Rectal smooth muscle tissue (tissue), 1 donor: ENCODE measurements around the gene HBS1L.

Experiments
- H3K27ac ChIP-seq: one replicate; pipeline ENCODE4 v1.7.0; 2013; ENCODE audit warnings: low read depth, low read length, inconsistent platforms
- H3K27me3 ChIP-seq: one replicate; pipeline ENCODE4 v1.7.0; 2013; ENCODE audit warnings: low read length; ENCODE audit not compliant: control insufficient read depth, insufficient read depth
- H3K36me3 ChIP-seq: one replicate; pipeline ENCODE4 v1.7.0; 2013; ENCODE audit warnings: low read length; ENCODE audit not compliant: control insufficient read depth, insufficient read depth
- H3K4me1 ChIP-seq: one replicate; pipeline ENCODE4 v1.7.0; 2013; ENCODE audit warnings: low read length; ENCODE audit not compliant: control insufficient read depth, insufficient read depth
- H3K4me3 ChIP-seq: one replicate; pipeline ENCODE4 v1.7.0; 2013; ENCODE audit warnings: low read length
- H3K9ac ChIP-seq: one replicate; pipeline ENCODE4 v1.7.0; 2013; ENCODE audit warnings: low read length

The HBS1L gene

GRCh38 chr6:135022050-135022697 lies 32.4 kb downstream of the HBS1L start:
- Histone ChIP-seq H3K27me3 (no peaks in the 10 kb centered on the region), H3K4me1 (no peaks in the 10 kb centered on the region), H3K27ac (no peak overlapping the region), H3K36me3 (no peaks in the 10 kb centered on the region), H3K9ac (no peak overlapping the region), H3K4me3 (no peak overlapping the region)

GRCh38 chr6:135021310-135022049 lies 33.1 kb downstream of the HBS1L start:
- H3K4me3 ChIP-seq = no peak overlapping the region
- H3K27me3 ChIP-seq = no peaks in the 10 kb centered on the region
- no peak overlapping the region for H3K27ac ChIP-seq
- no peaks in the 10 kb centered on the region for H3K4me1 ChIP-seq
- no peak overlapping the region for H3K9ac ChIP-seq
- H3K36me3 ChIP-seq = no peaks in the 10 kb centered on the region

GRCh38 chr6:135018941-135019340 lies 35.7 kb downstream of the HBS1L start:
- H3K27me3 ChIP-seq = no peaks in the 10 kb centered on the region
- H3K9ac ChIP-seq = no peak overlapping the region
- no peak overlapping the region for H3K27ac ChIP-seq
- no peaks in the 10 kb centered on the region for H3K36me3 ChIP-seq
- H3K4me3 ChIP-seq = no peak overlapping the region
- H3K4me1 ChIP-seq = no peaks in the 10 kb centered on the region

GRCh38 chr6:135018052-135018451 lies 36.6 kb downstream of the HBS1L start:
- H3K4me3 ChIP-seq = no peak overlapping the region
- H3K27me3 ChIP-seq = no peaks in the 10 kb centered on the region
- no peak overlapping the region for H3K27ac ChIP-seq
- no peak overlapping the region for H3K9ac ChIP-seq
- no peaks in the 10 kb centered on the region for H3K4me1 ChIP-seq
- H3K36me3 ChIP-seq = no peaks in the 10 kb centered on the region

GRCh38 chr6:135014353-135014832 lies 40.2 kb downstream of the HBS1L start:
- Histone ChIP-seq H3K27me3 (no peaks in the 10 kb centered on the region), H3K4me1 (no peaks in the 10 kb centered on the region), H3K4me3 (no peak overlapping the region), H3K36me3 (no peaks in the 10 kb centered on the region), H3K27ac (no peak overlapping the region), H3K9ac (no peak overlapping the region)

- H3K9ac ChIP-seq = no peak overlapping the region
- no peaks in the 10 kb centered on the region for H3K36me3 ChIP-seq
- H3K27me3 ChIP-seq = no peaks in the 10 kb centered on the region
- H3K27ac ChIP-seq = no peak overlapping the region
- H3K4me1 ChIP-seq = no peaks in the 10 kb centered on the region
- no peak overlapping the region for H3K4me3 ChIP-seq
Observed at GRCh38 chr6:135013211-135013610, 41.4 kb downstream of the HBS1L start.

GRCh38 chr6:135012764-135013163 lies 41.9 kb downstream of the HBS1L start:
- Histone ChIP-seq H3K4me1 (no peaks in the 10 kb centered on the region), H3K36me3 (no peaks in the 10 kb centered on the region), H3K27me3 (no peaks in the 10 kb centered on the region), H3K4me3 (no peak overlapping the region), H3K9ac (no peak overlapping the region), H3K27ac (no peak overlapping the region)

GRCh38 chr6:135012349-135012748 lies 42.3 kb downstream of the HBS1L start:
- no peaks in the 10 kb centered on the region for H3K27me3 ChIP-seq
- H3K4me3 ChIP-seq = no peak overlapping the region
- H3K4me1 ChIP-seq = no peaks in the 10 kb centered on the region
- no peaks in the 10 kb centered on the region for H3K36me3 ChIP-seq
- H3K27ac ChIP-seq = no peak overlapping the region
- no peak overlapping the region for H3K9ac ChIP-seq

GRCh38 chr6:135008941-135009290 lies 45.7 kb downstream of the HBS1L start:
- no peaks in the 10 kb centered on the region for H3K27me3 ChIP-seq
- no peak overlapping the region for H3K9ac ChIP-seq
- no peak overlapping the region for H3K4me3 ChIP-seq
- H3K27ac ChIP-seq = no peak overlapping the region
- H3K36me3 ChIP-seq = no peaks in the 10 kb centered on the region
- no peaks in the 10 kb centered on the region for H3K4me1 ChIP-seq

GRCh38 chr6:135008072-135008940 lies 46.3 kb downstream of the HBS1L start:
- Histone ChIP-seq H3K27me3 (no peaks in the 10 kb centered on the region), H3K27ac (no peak overlapping the region), H3K36me3 (no peaks in the 10 kb centered on the region), H3K9ac (no peak overlapping the region), H3K4me3 (no peak overlapping the region), H3K4me1 (no peaks in the 10 kb centered on the region)

GRCh38 chr6:135006386-135006914 lies 48.2 kb downstream of the HBS1L start:
- Histone ChIP-seq H3K27me3 (no peaks in the 10 kb centered on the region), H3K27ac (no peak overlapping the region), H3K36me3 (no peaks in the 10 kb centered on the region), H3K9ac (no peak overlapping the region), H3K4me3 (no peak overlapping the region), H3K4me1 (no peaks in the 10 kb centered on the region)

- H3K27me3 ChIP-seq = no peaks in the 10 kb centered on the region
- H3K27ac ChIP-seq = no peak overlapping the region
- H3K4me3 ChIP-seq = no peak overlapping the region
- H3K9ac ChIP-seq = no peak overlapping the region
- no peaks in the 10 kb centered on the region for H3K36me3 ChIP-seq
- H3K4me1 ChIP-seq = no peaks in the 10 kb centered on the region
Observed at GRCh38 chr6:135004399-135004798, 50.2 kb downstream of the HBS1L start.
